Prostate gland (tissue), 2 donors: ENCODE results near the gene SELENOW. TPM values are rescaled to one million over a fixed set of nuclear protein-coding genes. Genes with fewer than 3 reads are reported as not detected.
"Not testable (repeated sequence)": the region's sequence is repeated elsewhere in the genome, so short reads cannot be mapped to it uniquely, and the experiment has no call there.

Experiments used
- DNase-seq: peaks from one replicate; pipeline ENCODE4 v3.0.0-alpha.2; 2019; ENCODE audit warnings: low spot score
- H3K27ac ChIP-seq, 2 donors: fragments of 200-600 bp; sonication (generic); 2 replicates each; pipeline ENCODE4 v1.5.1; 2017 to 2019
- H3K27me3 ChIP-seq: fragments of 200-600 bp; sonication (generic); replicated peaks from 2 replicates; pipeline ENCODE4 v1.5.1; 2019; ENCODE audit not compliant: insufficient read depth
- H3K36me3 ChIP-seq, 2 donors: fragments of 200-600 bp; sonication (generic); 1 replicate in 1 of 2; 2 replicates in 1 of 2; pipeline versions ENCODE4 v1.5.1 to v1.8.1; 2017 to 2019
- H3K4me1 ChIP-seq: fragments of 200-600 bp; sonication (generic); replicated peaks from 2 replicates; pipeline ENCODE4 v1.5.1; 2019
- H3K4me3 ChIP-seq, 2 donors: fragments of 200-600 bp; sonication (generic); 2 replicates each; pipeline ENCODE4 v1.5.1; 2017 to 2019
- H3K9me3 ChIP-seq: fragments of 200-600 bp; sonication (generic); 2 replicates; pipeline ENCODE4 v1.5.1; 2017
- CTCF ChIP-seq, 4 experiments: fragments of 200-600 bp in 2 of 4; fragments of 450-650 bp in 2 of 4; sonication (generic) in 2 of 4; IDR thresholded peaks; 1 replicate in 3 of 4; 2 replicates in 1 of 4; pipeline ENCODE4 v1.5.1; 2016 to 2019; ENCODE audit warnings: antibody characterized with exemption in 4 of 4, mild to moderate bottlenecking in 2 of 4, moderate library complexity in 2 of 4
- POLR2A ChIP-seq: fragments of 450-650 bp; IDR thresholded peaks from one replicate; pipeline ENCODE4 v1.6.1; 2016; ENCODE audit warnings: antibody characterized with exemption, mild to moderate bottlenecking
- POLR2AphosphoS5 ChIP-seq: sonication (generic); formaldehyde crosslinking; IDR thresholded peaks from one replicate; pipeline ENCODE4 v1.6.1; 2017; ENCODE audit warnings: antibody characterized with exemption
- WGBS: methylation state at CpG from one replicate; pipeline ENCODE4 v1.1.5; 2018; 5-methylcytosine and 5-hydroxymethylcytosine counted together
- intact Hi-C: fragments of 100-400 bp; cut with DNase I; formaldehyde crosslinking; loops from one replicate; pipeline ENCODE4 v1.14.2; 2022
- total RNA-seq, 2 donors: library from RNA; depleted of rRNA; stranded (reverse); fragments of >200 nt; gene quantifications; one replicate each; pipeline ENCODE4 v1.1.0, GENCODE V29; 2016

SELENOW gene
- total RNA-seq, 2 donors from 2014 or later: 301 to 565 TPM

- peak; percentile 16 for DNase-seq
- no peaks in the 10 kb centered on the region for H3K27me3 ChIP-seq
- H3K9me3 ChIP-seq: no peaks in the 10 kb centered on the region
- intact Hi-C loops: loop anchor here (10.0 kb wide), 1 partner anchor 51 kb away; no protein-coding TSS in a partner anchor
- H3K4me3 ChIP-seq: no peak overlapping the region
- H3K27ac ChIP-seq: no peak overlapping the region
- H3K4me1 ChIP-seq: no peaks in the 10 kb centered on the region
- 28% methylated on average over 17 of the region's 17 CpGs for WGBS
- TF ChIP-seq CTCF (IDR thresholded peaks at IDR 0.05) (peak in 3 of 4 experiments; percentile 14 to 54 (median 22)), POLR2A (no peak), POLR2AphosphoS5 (no peak)
- H3K36me3 ChIP-seq: no peaks in the 10 kb centered on the region
Measured at GRCh38 chr19:47813304-47813994, 34.9 kb downstream of the SELENOW start.

- Histone ChIP-seq H3K4me3 (no peak overlapping the region), H3K36me3 (no peaks in the 10 kb centered on the region), H3K4me1 (no peaks in the 10 kb centered on the region), H3K9me3 (no peaks in the 10 kb centered on the region), H3K27ac (no peak overlapping the region), H3K27me3 (no peaks in the 10 kb centered on the region)
- 63% methylated on average over 7 of the region's 7 CpGs for WGBS
- no peak for TF ChIP-seq POLR2A
- no peak for TF ChIP-seq POLR2AphosphoS5
- peak in 1 of 4 experiments; percentile 1 for TF ChIP-seq CTCF (IDR thresholded peaks at IDR 0.05)
- intact Hi-C loops: loop anchor here (10.0 kb wide), 1 partner anchor 51 kb away; no protein-coding TSS in a partner anchor
- no peak for DNase-seq
Measured at GRCh38 chr19:47813995-47814328, 35.5 kb downstream of the SELENOW start.

GRCh38 chr19:47816270-47816669, 37.8 kb downstream of the SELENOW start:
- H3K36me3 ChIP-seq, H3K27me3 ChIP-seq, H3K4me1 ChIP-seq, H3K27ac ChIP-seq, DNase-seq, H3K4me3 ChIP-seq, H3K9me3 ChIP-seq: not testable (repeated sequence)
- intact Hi-C loops: loop anchor here (10.0 kb wide), 1 partner anchor 49 kb away; no protein-coding TSS in a partner anchor
- WGBS: 97% methylated on average over 8 of the region's 8 CpGs

- not testable (repeated sequence) for H3K4me3 ChIP-seq, H3K27me3 ChIP-seq
- 97% methylated on average over 1 of the region's 1 CpG for WGBS
Measured at GRCh38 chr19:47818221-47818620, 39.7 kb downstream of the SELENOW start.

GRCh38 chr19:47819858-47820257, 41.4 kb downstream of the SELENOW start:
- WGBS: 11% methylated on average over 10 of the region's 10 CpGs
- intact Hi-C loops: loop anchor here (10.0 kb wide), 1 partner anchor 45 kb away; no protein-coding TSS in a partner anchor

More at GRCh38 chr19:47818221-47818620, 39.7 kb downstream of the SELENOW start:
- not testable (repeated sequence) for H3K36me3 ChIP-seq, H3K4me1 ChIP-seq, DNase-seq, H3K9me3 ChIP-seq, H3K27ac ChIP-seq
- intact Hi-C loops: loop anchor here (10.0 kb wide), 1 partner anchor 47 kb away; no protein-coding TSS in a partner anchor

More at GRCh38 chr19:47819858-47820257, 41.4 kb downstream of the SELENOW start:
- Histone ChIP-seq H3K36me3 (no peaks in the 10 kb centered on the region), H3K4me1 (no peaks in the 10 kb centered on the region), H3K9me3 (no peaks in the 10 kb centered on the region), H3K4me3 (no peak overlapping the region), H3K27me3 (no peaks in the 10 kb centered on the region), H3K27ac (no peak overlapping the region)
- TF ChIP-seq POLR2A (no peak), POLR2AphosphoS5 (no peak), CTCF (IDR thresholded peaks at IDR 0.05) (no peak)
- no peak for DNase-seq
